ENCODE results near the gene OR2AT4.
"Not testable (repeated sequence)": the region's sequence is repeated elsewhere in the genome, so short reads cannot be mapped to it uniquely, and the experiment has no call there.

OR2AT4 gene

GRCh38 chr11:75096456-75097172 is at the start of gene OR2AT4:
Gene OR2AT4 (minus strand): TSS chr11:75096876.
- no peak for DNase-seq (ENCODE audit: low read depth in 2 of 2)

GRCh38 chr11:75145972-75146519 is 49.4 kb upstream of the OR2AT4 start:
- no peak for DNase-seq (ENCODE audit: low read depth in 2 of 2)

GRCh38 chr11:75145196-75145971 is 48.7 kb upstream of the OR2AT4 start:
- no peak for DNase-seq (ENCODE audit: low read depth in 2 of 2)

GRCh38 chr11:75144716-75145014 is 48.0 kb upstream of the OR2AT4 start:
- DNase-seq (ENCODE audit: low read depth in 2 of 2), result no peak

- DNase-seq (ENCODE audit: low read depth in 2 of 2), result no peak
Observed at GRCh38 chr11:75143420-75143731, 46.7 kb upstream of the OR2AT4 start.

GRCh38 chr11:75142714-75143419 is 46.2 kb upstream of the OR2AT4 start:
- DNase-seq (ENCODE audit: low read depth in 2 of 2), result peak; percentile 55 to 65

- DNase-seq (ENCODE audit: low read depth in 2 of 2), result no peak
Observed at GRCh38 chr11:75141166-75141565, 44.5 kb upstream of the OR2AT4 start.

- peak; percentile 67 to 68 for DNase-seq (ENCODE audit: low read depth in 2 of 2)
Observed at GRCh38 chr11:75140269-75141138, 43.8 kb upstream of the OR2AT4 start.

- DNase-seq (ENCODE audit: low read depth in 2 of 2), result no peak
Observed at GRCh38 chr11:75135651-75136050, 39.0 kb upstream of the OR2AT4 start.

GRCh38 chr11:75135021-75135650 is 38.5 kb upstream of the OR2AT4 start:
- DNase-seq (ENCODE audit: low read depth in 2 of 2), result no peak

- DNase-seq (ENCODE audit: low read depth in 2 of 2), result no peak
Observed at GRCh38 chr11:75133976-75134375, 37.3 kb upstream of the OR2AT4 start.

GRCh38 chr11:75132080-75132479 is 35.4 kb upstream of the OR2AT4 start:
- no peak for DNase-seq (ENCODE audit: low read depth in 2 of 2)

GRCh38 chr11:75126564-75126963 is 29.9 kb upstream of the OR2AT4 start:
- no peak for DNase-seq (ENCODE audit: low read depth in 2 of 2)

GRCh38 chr11:75118577-75118976 is 21.9 kb upstream of the OR2AT4 start:
- no peak for DNase-seq (ENCODE audit: low read depth in 2 of 2)

- no peak for DNase-seq (ENCODE audit: low read depth in 2 of 2)
Observed at GRCh38 chr11:75114465-75114864, 17.8 kb upstream of the OR2AT4 start.

GRCh38 chr11:75113030-75113429 is 16.4 kb upstream of the OR2AT4 start:
- no peak for DNase-seq (ENCODE audit: low read depth in 2 of 2)

GRCh38 chr11:75112200-75112599 is 15.5 kb upstream of the OR2AT4 start:
- DNase-seq (ENCODE audit: low read depth in 2 of 2), result no peak

GRCh38 chr11:75107187-75107586 is 10.5 kb upstream of the OR2AT4 start:
- no peak for DNase-seq (ENCODE audit: low read depth in 2 of 2)

- DNase-seq (ENCODE audit: low read depth in 2 of 2), result not testable (repeated sequence)
Observed at GRCh38 chr11:75105967-75106681, 9.4 kb upstream of the OR2AT4 start.

GRCh38 chr11:75105462-75105925 is 8.8 kb upstream of the OR2AT4 start:
- no peak for DNase-seq (ENCODE audit: low read depth in 2 of 2)
